MG63 (cell line): ENCODE data around the gene GBP3. TPM values are rescaled to one million over a fixed set of nuclear protein-coding genes. Genes with fewer than 3 reads are reported as not detected.
"Not testable (repeated sequence)": the region's sequence is repeated elsewhere in the genome, so short reads cannot be mapped to it uniquely, and the experiment has no call there.

Experiments used
- DNase-seq: peaks from one replicate; pipeline ENCODE4 v3.0.0-alpha.2; 2020
- H3K27me3 ChIP-seq: fragments of 250-450 bp; sonication (Bioruptor Pico); 2 replicates; pipeline ENCODE4 v1.5.1; 2020; ENCODE audit warnings: mild to moderate bottlenecking, moderate library complexity
- H3K36me3 ChIP-seq: fragments of 250-450 bp; sonication (Bioruptor Pico); 2 replicates; pipeline ENCODE4 v1.5.1; 2020; ENCODE audit warnings: mild to moderate bottlenecking, moderate library complexity
- H3K4me3 ChIP-seq: fragments of 250-450 bp; sonication (Bioruptor Pico); 2 replicates; pipeline ENCODE4 v1.5.1; 2020; ENCODE audit warnings: mild to moderate bottlenecking, moderate library complexity
- H3K9me3 ChIP-seq: fragments of 250-450 bp; sonication (Bioruptor Pico); 2 replicates; pipeline ENCODE4 v1.5.1; 2020; ENCODE audit warnings: mild to moderate bottlenecking, moderate library complexity
- total RNA-seq: library from RNA; depleted of rRNA; stranded (reverse); fragments of >200 nt; shearing (Covaris generic); gene quantifications from 2 replicates; pipeline ENCODE4 v1.2.3, GENCODE V29; 2014; ENCODE audit warnings: low replicate concordance

Gene GBP3
- total RNA-seq, 1 experiment from 2014 or later: 18.5 TPM

DNA sequence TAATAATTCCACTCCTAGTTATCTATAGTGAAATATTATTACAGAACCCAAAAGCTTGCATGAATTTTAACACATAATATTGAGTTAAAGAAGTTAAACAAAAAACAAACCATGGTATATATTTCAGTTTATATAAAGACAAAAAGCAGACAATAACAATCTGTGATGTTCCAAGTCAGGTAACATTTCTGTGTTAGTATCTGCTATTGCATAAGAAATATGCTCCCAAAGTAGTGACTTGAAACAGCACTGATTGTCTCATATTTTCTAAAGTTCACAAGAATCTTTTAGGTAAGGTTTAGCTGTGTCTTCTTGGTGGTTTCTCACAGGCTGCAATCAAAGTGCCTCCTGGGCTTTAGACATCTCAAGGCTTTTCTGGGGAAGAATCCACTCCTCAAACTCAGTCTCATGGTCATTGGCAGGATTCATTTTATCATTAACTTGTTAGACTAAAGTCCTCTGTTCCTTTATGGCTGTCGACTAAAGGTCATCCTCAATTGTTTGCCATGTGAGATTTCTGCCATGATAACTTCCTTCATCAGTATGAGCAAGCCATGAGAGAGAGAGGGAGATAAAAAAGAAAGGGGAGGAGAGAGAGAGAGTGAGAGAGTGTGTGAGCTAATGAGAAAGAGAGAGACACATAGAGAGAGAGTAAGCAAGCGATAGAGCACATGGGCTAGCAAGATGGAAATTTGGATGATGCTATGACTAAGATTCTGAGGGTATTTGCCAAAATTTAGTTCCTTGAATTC is 22.5 kb upstream of the GBP3 start:
- Histone ChIP-seq H3K4me3 (no peak overlapping the region), H3K36me3 (no peaks in the 10 kb centered on the region), H3K9me3 (peaks cover 8% of the 10 kb centered on the region), H3K27me3 (no peaks in the 10 kb centered on the region)
- no peak for DNase-seq

DNA sequence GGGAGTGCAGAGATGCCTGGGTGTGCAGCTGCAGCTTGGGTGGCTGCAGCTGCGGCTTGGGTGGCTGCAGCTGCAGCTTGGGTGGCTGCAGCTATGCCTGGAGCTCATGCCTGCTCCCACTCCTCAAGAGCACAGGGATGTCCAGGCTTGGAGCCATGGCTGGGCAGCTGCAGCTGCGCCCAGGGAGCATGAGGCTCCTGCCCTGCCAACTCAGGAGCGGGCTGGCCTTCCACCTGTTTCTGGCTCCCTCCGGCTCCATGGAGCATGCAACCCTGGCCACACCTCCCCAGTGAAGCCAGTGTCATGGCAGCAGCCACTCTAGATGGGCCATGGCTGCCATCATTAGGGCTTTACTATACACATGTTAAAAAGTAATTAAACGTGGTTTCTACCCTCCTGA is 21.3 kb upstream of the GBP3 start:
- H3K9me3 ChIP-seq: peaks cover 8% of the 10 kb centered on the region
- no peaks in the 10 kb centered on the region for H3K27me3 ChIP-seq
- no peaks in the 10 kb centered on the region for H3K36me3 ChIP-seq
- DNase-seq: no peak
- H3K4me3 ChIP-seq: no peak overlapping the region

DNA sequence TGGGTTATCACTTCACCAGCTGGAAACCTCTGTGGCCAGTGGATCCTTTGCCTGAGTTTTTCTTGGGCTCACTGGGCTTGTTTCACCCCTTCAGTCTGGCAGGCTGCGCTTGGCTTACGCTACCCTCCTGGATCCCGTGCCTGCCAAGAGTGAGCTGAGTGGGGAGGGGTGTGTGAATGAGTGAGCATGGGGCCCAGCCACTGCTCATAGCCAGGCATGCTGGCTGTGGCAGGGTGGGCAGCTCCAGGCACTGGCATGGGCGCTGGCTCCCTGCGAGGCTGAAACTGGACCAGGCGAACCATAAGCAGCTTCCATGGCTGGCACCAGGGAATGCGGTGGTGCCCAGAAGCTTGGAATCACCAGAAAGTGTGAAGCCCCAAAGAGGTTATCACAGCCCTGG is 19.8 kb upstream of the GBP3 start:
- peaks cover 8% of the 10 kb centered on the region for H3K9me3 ChIP-seq
- DNase-seq: no peak
- H3K27me3 ChIP-seq: no peaks in the 10 kb centered on the region
- no peak overlapping the region for H3K4me3 ChIP-seq
- no peaks in the 10 kb centered on the region for H3K36me3 ChIP-seq

GRCh38 chr1:89041721-89042120 is 19.1 kb upstream of the GBP3 start:
- Histone ChIP-seq H3K27me3 (no peaks in the 10 kb centered on the region), H3K36me3 (no peaks in the 10 kb centered on the region), H3K9me3 (peaks cover 8% of the 10 kb centered on the region), H3K4me3 (no peak overlapping the region)
- DNase-seq: no peak

DNA sequence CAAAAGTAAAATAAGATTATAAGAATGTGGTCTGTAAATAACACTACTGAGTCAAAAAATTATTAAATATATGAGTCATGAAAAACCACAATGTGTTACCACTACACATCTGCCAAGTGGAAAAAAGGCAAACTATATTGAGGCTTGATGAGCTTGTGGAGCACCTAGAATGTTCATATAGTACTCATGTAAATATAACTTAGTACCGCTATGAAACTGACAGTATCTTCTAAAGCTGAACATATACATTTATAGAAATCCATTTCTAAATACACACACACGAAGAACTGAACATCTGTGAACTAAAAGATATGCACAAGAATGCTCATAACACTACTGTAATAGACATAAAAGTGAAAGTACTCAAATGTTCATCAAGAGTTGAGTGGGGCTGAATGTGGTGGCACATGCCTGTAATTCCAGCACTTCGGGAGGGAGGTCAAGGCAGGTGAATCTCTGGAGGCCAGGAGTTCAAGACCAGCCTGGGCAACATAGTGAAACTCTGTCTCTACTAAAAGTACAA is 18.5 kb upstream of the GBP3 start:
- DNase-seq: no peak
- Histone ChIP-seq H3K9me3 (peaks cover 8% of the 10 kb centered on the region), H3K4me3 (no peak overlapping the region), H3K36me3 (no peaks in the 10 kb centered on the region), H3K27me3 (no peaks in the 10 kb centered on the region)

DNA sequence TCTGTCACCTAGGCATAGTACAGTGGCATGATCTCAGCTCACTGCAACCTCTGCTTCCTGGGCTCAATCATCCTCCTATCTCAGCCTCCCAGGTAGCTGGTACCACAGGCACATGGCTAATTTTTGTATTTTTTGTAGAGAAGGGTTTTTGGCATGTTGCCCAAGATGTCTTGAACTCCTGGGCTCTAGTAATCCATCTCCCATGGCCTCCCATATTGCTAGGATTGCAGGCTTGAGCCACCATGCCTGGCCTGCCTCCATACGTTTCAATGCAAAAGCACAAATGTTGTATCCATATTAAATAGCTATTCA is 17.6 kb upstream of the GBP3 start:
- H3K4me3 ChIP-seq: no peak overlapping the region
- no peaks in the 10 kb centered on the region for H3K27me3 ChIP-seq
- peaks cover 8% of the 10 kb centered on the region for H3K9me3 ChIP-seq
- DNase-seq: no peak
- no peaks in the 10 kb centered on the region for H3K36me3 ChIP-seq

DNA sequence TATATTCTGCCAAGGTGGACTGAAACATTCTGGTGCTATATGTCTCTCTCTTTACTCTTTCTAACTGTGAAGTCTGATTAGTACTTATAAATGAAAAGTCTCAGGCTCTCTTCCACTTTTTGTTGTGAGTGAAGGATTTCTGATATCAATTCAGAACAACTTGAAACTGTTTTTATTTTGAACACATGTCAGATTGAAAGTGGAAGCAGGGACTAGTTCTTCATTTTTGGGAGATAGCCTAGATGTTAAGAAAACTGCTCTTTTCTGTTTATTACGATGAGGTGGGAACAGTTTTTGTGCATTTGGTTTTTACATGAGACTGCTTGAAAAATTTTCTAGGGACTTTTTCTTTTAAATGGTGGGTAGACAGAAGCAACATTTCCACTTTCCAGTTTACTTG is 14.5 kb upstream of the GBP3 start:
- Histone ChIP-seq H3K36me3 (no peaks in the 10 kb centered on the region), H3K9me3 (peaks cover 3% of the 10 kb centered on the region), H3K27me3 (no peaks in the 10 kb centered on the region), H3K4me3 (no peak overlapping the region)
- DNase-seq: no peak

DNA sequence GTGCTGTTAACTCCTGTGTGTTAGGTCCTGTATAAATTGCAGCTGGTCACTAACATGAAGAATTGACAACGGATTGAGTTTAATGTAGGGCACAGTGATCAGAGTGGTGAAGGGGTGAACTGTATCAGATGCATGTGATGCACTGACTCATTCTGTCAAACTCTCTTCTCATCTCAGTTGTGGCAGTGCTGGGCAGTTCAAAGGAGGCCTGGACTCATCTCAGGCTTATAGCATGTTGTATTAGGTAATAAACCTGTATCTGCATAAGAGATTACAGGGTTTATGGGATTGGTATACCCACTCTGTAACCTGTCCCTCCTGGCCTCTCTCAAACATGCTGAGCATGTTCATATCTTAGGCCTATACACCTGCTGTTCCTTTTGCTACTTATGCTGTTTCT is 12.4 kb upstream of the GBP3 start:
- no peak overlapping the region for H3K4me3 ChIP-seq
- H3K9me3 ChIP-seq: no peaks in the 10 kb centered on the region
- H3K36me3 ChIP-seq: no peaks in the 10 kb centered on the region
- DNase-seq: no peak
- no peaks in the 10 kb centered on the region for H3K27me3 ChIP-seq

DNA sequence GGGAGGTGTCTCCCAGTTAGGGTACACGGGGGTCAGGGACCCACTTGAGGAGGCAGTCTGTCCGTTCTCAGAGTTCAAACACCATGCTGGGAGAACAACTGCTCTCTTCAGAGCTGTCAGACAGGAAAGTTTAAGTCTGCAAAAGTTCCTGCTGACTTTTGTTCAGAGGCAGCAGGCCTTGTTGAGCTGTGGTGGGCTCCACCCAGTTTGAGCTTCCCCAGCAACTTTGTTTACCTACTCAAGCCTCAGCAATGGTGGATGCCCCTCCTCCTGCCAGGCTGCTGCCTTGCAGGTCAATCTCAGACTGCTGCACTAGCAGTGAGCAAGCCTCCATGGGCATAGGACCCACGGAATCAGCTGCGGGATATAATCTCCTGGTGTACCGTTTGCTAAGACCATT is 11.3 kb upstream of the GBP3 start:
- H3K4me3 ChIP-seq, DNase-seq, H3K9me3 ChIP-seq, H3K27me3 ChIP-seq, H3K36me3 ChIP-seq: not testable (repeated sequence)

DNA sequence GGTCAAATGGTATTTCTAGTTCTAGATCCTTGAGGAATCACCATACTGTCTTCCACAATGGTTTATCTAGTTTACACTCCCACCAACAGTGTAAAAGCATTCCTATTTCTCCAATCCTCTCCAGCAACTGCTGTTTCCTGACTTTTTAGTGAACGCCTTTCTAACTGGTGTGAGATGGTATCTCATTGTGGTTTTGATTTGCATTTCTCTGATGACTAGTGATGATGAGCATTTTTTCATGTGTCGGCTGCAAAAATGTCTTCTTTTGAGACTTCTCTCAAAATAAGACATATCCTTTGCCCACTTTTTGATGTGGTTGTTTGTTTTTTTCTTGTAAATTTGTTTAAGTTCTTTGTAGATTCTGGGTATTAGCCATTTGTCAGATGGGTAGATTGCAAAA is 6.4 kb upstream of the GBP3 start:
- H3K27me3 ChIP-seq, DNase-seq, H3K36me3 ChIP-seq, H3K9me3 ChIP-seq, H3K4me3 ChIP-seq: not testable (repeated sequence)

GRCh38 chr1:89025928-89026327 is 3.3 kb upstream of the GBP3 start:
- Histone ChIP-seq H3K27me3 (no peaks in the 10 kb centered on the region), H3K36me3 (no peaks in the 10 kb centered on the region), H3K4me3 (no peak overlapping the region), H3K9me3 (peaks cover 4% of the 10 kb centered on the region)
- DNase-seq: no peak

- no peak for DNase-seq
- Histone ChIP-seq H3K27me3 (no peaks in the 10 kb centered on the region), H3K4me3 (peak overlapping the region; percentile 63), H3K36me3 (peaks cover 20% of the 10 kb centered on the region), H3K9me3 (peaks cover 4% of the 10 kb centered on the region)
Measured at GRCh38 chr1:89023026-89023425, 360 bp upstream of the GBP3 start.

DNA sequence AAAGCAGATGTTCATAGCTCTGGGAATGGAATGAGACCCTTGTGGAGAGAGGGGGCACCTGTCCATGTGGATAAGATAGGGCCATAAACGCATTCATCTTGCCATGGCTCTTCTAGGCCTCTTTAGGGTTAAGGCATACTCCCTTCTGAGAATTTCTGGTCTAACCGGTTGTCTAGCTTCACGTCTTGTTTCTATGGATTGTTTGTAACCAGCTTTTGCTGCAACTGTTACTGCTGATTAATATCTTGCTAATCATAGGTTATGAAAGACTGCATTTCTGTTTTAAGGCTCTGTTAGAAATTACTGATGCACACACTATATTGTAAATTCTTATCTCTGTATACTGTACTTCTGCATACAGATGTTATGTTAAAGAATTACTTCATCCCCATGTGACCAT is 4.3 kb downstream of the GBP3 start:
- not testable (repeated sequence) for H3K4me3 ChIP-seq, H3K27me3 ChIP-seq, H3K9me3 ChIP-seq, DNase-seq
- H3K36me3 ChIP-seq: peaks cover 51% of the 10 kb centered on the region

GRCh38 chr1:89008511-89008910 is 14.2 kb downstream of the GBP3 start:
- no peaks in the 10 kb centered on the region for H3K9me3 ChIP-seq
- peaks cover 55% of the 10 kb centered on the region for H3K36me3 ChIP-seq
- DNase-seq: no peak
- H3K4me3 ChIP-seq: no peak overlapping the region
- H3K27me3 ChIP-seq: no peaks in the 10 kb centered on the region

DNA sequence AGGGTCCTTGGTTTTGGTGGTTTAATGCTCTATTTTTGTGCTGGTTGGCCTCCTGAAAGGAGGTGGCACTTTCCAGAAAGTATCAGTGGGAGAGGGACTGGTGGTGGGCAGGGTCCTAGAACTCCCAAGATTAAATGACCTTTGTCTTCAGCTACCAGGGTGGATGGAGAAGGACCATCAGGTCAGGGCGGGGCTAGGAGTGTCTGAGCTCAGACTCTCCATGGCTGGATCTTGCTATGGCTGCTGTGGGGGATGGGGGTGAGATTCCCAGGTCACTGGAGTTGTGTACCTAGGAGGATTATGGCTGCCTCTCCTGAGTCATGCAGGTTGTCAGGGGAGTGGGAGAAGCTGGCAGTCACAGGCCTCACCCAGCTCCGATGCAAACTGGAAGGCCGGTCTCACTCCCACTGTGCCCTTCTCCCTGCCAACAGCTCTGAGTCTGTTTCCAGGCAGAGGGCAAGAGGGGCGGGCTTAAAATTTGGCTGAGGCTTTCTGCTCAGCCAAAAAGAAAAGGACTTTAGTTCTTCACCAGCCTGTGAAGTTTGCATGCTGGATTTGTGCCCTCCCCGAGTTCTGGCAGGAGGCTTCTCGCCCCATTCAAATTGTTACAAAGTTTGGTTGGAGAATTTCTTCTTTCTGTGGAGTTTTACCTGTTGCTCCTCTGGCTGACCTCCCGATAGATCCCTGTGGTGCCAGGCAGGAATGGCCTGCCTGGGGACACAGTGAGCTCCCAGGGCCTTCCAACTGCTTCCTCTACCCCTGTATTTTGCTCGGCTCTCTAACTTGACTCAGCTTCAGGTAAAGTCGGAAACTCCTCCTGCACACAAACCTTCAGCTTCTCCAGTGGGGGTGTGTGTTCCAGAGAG is 17.1 kb downstream of the GBP3 start:
- H3K27me3 ChIP-seq: no peaks in the 10 kb centered on the region
- no peaks in the 10 kb centered on the region for H3K9me3 ChIP-seq
- no peak overlapping the region for H3K4me3 ChIP-seq
- DNase-seq: no peak
- peaks cover 38% of the 10 kb centered on the region for H3K36me3 ChIP-seq

DNA sequence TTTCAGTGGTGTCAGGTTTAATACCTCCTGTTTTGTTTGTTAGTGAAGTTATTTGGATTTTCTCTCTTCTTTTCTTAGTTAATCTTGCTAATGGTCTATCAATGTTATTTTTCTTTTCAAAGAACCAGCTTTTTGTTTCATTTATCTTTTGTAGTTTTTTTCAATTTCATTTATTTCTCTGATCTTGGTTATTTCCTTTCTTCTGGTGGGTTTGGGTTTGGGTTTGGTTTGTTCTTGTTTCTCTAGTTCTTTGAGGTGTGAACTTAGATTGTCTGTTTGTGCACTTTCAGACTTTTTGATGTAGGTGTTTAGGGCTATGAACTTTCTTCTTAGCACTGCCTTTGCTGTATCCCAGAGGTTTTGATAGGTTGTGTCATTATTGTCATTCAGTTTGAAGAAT is 20.5 kb downstream of the GBP3 start:
- DNase-seq, H3K27me3 ChIP-seq, H3K9me3 ChIP-seq, H3K4me3 ChIP-seq: not testable (repeated sequence)
- peaks cover 18% of the 10 kb centered on the region for H3K36me3 ChIP-seq

- H3K4me3 ChIP-seq: no peak overlapping the region
- no peaks in the 10 kb centered on the region for H3K27me3 ChIP-seq
- H3K9me3 ChIP-seq: no peaks in the 10 kb centered on the region
- peaks cover 14% of the 10 kb centered on the region for H3K36me3 ChIP-seq
- no peak for DNase-seq
Measured at GRCh38 chr1:89001510-89001909, 21.2 kb downstream of the GBP3 start.

DNA sequence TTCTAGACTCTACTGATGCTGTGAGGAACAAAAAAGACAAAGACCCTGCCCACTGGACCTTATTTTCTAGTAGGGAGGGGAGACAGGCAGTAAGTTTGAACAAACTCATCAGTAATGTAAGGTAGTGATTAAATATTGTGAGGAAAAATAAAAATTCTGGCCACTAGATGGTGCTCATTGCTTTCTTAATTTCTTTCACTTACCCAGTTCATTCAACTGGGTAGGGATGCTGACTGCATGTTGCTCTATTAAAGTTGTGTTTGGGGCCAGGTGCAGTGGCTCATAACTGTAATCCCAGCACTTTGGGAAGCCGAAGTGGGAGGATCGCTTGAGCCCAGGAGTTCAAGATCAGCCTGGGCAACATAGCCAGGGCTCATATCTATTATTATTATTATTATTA is 23.9 kb downstream of the GBP3 start:
- DNase-seq: no peak
- H3K9me3 ChIP-seq: no peaks in the 10 kb centered on the region
- H3K4me3 ChIP-seq: no peak overlapping the region
- H3K36me3 ChIP-seq: no peaks in the 10 kb centered on the region
- no peaks in the 10 kb centered on the region for H3K27me3 ChIP-seq
